GM18858 (cell line): Measurements from ENCODE around the gene PASK.
"Not testable (repeated sequence)": the region's sequence is repeated elsewhere in the genome, so short reads cannot be mapped to it uniquely, and the experiment has no call there.

Experiments used
- ATAC-seq: cut with Tn5 transposase; IDR thresholded peaks from one replicate; pipeline ENCODE4 v1.9.1; 2021; ENCODE audit not compliant: unreplicated experiment

The PASK gene

DNA sequence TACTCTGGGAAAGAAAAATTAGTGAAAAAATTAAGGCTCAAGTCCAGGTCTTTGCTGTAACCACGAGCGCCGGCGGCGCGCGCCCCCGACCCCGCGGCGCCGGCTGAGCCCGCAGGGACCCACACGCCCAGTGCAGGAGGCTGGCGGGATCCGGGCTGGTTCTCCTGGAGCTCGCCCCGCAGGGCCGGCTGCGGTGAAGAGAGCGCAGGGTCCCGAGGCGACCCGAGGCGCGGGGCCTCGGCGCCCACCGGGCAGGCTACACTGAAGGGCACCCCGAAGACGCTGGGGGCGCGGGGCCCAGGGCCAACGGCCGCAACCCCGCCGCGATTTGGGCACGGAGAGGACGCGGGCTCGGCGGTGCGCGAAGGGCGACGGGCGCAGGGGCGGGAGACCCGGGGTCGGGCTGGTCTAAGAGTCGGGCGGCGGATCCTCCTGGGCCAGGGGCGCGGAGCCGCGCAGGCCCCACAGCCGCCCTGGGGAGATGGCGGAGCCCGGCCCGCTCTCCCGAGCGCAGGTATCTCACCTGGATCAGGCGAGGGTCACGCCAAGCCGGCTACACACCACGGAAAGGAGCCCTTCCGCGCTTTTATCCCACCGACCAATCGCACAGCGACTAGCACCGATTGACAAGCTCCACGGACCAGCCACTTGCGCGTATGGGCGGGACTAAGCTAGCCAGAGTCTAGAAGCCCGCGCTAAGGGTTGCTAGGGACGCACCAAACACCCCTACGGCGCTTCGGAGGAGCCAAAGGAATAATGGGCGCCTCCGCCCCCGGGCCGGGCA, at the start of gene PASK:
Gene PASK, minus strand, starts transcription at position 582 of the 784 bp plus-strand sequence. CDS start 6,440 bp downstream, outside the sequence.
- ATAC-seq = peak; percentile 64

DNA sequence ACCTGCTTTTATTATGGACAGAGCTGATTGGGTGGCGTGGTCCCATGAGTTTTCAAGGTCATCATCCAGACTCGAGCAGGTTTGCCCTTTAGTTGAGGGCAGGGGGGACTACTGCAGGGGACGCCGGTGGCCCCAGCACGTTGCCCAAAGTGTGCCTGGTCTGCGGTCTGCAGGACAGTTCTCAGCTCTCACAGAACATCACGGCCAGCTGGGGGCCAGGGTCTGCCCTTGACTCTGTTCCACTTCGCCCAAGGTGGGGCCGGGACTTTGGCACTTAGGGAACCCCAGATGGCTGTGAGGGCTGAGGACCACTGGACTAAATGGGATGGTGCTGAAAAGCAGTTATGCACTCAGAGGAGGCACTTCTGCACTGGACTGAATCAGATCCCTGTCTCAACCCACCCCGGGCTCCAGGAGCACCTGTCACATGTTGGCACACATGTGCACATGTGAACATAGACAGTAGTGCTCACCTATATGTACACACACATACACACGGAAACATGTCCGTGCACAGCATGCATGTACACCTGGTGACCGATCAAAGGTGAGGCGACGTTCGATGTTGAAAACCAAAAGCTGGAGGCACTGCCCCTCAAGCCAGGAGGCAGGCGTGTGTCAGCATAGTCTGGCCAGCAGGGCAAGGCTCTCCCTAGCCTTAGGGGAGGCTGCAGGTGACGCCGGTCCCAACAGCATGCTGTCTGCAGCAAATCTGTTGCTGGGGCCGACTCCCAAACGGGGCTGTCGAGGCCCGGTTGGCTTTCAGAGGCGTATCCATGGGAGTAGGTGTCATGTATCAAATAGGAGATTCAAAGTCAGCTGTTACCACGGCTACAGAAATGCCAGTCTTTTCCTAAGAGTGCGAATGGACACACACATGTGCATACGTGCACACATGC, 49.4 kb upstream of the PASK start:
- no peak for ATAC-seq

DNA sequence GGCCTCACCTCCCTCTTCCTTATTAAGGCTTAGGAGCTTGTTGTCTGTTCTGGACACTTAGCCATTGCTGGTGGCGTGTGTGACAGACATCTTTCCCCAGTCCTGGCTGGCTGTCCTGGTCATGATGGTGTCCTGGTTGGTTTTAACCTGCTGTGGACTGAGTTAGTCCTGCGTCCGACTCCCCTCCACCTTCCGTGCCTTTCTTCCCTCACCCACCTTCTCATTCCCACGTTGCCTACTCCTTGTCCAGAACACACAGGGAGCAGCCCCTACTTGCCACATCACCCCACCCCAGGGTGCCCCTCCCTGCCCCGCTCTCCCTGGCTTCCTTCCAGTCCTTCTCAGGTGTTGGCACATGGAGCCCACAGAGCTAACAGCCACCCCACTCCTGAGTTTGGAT, 48.7 kb upstream of the PASK start:
- ATAC-seq = no peak

DNA sequence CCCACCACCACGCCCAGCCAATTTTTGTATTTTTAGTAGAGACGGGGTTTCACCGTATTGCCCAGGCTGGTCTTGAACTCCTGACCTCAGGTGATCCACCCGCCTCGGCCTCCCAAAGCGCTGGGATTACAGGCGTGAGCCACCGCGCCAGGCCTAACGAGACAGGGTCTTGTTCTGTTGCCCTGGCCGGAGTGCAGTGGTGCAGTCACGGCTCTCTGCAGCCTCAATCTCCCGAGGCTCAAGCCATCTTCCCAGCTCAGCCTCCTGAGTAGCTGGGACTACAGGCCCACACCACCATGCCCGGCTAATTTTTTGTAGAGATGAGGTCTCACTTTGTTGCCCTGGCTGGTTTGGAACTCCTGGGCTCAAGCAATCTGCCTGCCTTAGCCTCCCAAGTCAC, 48.0 kb upstream of the PASK start:
- ATAC-seq = not testable (repeated sequence)

DNA sequence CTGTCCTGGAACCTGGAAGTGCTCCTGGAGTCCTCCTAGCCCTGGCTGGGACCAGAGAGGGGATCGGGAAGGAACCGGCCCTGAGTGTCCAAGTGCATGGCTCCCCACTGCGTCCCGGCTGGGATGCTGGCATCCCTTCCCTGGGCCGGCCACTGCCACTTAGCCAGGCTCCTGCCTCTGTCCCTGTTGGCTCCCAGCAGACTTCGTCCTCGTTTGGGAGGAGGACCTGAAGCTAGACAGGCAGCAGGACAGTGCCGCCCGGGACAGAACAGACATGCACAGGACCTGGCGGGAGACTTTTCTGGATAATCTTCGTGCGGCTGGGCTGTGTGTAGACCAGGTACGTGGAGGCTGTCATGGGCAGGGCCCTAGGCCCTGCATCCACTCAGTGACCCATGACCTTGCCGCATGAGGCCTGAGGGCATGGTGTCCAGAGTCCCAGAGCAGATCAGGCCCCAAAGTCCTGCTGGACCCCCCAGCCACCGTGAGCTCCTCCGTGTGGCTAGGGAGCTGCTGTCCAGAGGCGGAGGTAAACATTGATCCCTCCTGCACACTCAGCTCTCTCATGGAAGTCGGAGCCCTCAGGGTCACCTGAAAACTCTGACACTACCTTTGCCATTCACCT, 46.3 kb upstream of the PASK start:
- no peak for ATAC-seq

DNA sequence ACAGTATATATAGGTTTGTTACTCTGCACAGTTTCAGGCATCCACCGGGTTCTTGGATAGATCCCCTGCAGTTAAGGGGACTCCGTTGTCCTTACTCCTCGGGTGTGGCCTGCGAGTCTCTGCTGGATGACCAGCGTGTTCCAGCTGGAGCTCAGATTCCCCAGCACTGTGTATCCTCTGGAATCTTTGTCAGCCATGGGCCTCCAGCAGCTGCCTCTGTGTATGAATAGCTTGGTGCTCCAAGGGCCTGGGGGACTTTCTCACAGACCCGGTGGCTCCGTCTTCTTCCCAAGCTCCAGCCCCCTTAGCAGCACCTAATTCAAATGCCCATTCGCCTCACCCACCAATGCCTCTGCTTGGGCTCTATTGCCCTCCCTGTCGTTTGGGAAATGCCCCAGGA, 45.5 kb upstream of the PASK start:
- no peak for ATAC-seq

DNA sequence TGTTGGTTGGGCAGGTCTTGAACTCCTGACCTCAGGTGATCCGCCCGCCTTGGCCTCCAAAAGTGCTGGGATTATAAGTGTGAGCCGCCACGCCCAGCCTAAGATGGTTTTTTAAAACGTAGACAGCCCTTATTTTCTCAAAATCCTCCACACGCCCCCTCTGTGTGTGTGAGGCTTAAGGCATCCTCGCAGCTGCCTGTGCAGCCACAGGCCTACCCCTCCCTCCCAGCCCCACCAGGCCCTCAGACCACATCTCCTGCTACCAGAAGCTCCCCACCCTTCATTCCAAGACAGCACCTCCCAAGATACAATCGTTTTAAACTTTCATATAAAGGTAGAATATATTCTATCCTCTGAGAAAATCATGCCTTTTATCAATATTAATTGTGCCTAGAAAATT, 44.0 kb upstream of the PASK start:
- ATAC-seq = no peak

DNA sequence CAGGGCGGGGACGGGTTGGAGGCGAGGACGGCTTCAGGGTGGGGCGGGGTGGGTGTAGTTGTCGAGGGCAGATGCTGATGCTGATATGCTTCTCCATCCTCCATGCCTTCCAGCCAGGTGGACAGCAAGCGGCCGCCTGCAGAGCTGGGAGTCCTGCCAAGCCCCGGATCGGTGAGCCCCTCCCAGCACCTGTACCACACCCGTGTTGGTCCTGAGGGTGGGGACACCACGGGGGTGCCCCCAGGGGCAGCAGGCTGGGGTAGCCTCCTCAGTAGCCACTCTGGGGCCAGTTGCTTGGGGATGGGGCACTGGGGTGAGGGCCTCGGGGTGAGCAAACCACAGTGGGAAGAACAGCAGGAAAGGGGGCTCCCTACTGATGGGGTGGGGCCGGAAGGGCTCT, 41.8 kb upstream of the PASK start:
- ATAC-seq = no peak

DNA sequence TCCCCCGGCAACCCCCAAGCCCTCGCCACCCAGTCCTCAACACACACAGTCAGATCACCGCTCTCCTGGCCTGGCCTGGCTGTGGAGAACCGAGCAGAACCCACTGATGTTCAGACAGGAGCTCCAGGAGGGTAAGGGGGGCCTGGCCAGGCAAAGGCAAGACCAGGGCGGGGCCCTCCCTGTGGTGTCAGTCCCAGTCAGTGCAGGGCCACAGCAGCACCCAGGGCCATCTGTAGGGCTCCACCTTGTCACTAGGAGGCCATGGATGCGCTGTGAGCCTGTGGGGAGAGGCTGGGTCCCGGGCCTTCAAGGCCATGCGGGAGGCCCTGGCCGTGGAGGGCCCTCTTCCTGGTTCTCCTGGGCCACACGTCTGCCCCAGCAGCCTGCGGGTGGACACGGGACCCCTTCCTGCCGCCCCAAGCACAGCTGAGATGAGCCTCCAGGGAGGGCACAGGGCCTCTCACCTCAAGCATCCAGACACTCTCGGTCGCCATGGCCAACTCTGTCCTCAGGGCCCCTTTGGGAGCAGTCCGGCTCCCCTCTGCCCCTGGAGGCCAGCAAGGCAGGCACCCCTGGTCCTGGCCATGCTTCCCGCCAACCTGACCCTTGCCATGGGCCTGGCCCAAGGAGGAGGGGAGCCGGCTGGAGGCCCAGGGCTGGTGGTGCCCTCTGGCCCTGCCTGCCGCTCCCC, 41.2 kb upstream of the PASK start:
- no peak for ATAC-seq

DNA sequence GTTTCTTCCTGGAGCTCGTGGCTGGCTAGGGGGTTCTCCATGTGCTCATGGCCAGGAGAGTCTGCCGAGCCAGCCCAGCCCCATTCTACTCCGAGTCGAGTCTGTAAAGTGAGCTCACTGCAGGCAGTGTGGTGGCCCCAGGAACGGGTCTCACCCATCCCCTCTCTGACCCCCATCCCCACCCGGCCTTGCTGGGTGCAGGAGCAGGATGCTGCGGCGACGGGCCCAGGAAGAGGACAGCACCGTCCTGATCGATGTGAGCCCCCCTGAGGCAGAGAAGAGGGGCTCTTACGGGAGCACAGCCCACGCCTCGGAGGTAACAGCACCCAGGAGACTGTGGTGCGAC, 40.6 kb upstream of the PASK start:
- no peak for ATAC-seq

DNA sequence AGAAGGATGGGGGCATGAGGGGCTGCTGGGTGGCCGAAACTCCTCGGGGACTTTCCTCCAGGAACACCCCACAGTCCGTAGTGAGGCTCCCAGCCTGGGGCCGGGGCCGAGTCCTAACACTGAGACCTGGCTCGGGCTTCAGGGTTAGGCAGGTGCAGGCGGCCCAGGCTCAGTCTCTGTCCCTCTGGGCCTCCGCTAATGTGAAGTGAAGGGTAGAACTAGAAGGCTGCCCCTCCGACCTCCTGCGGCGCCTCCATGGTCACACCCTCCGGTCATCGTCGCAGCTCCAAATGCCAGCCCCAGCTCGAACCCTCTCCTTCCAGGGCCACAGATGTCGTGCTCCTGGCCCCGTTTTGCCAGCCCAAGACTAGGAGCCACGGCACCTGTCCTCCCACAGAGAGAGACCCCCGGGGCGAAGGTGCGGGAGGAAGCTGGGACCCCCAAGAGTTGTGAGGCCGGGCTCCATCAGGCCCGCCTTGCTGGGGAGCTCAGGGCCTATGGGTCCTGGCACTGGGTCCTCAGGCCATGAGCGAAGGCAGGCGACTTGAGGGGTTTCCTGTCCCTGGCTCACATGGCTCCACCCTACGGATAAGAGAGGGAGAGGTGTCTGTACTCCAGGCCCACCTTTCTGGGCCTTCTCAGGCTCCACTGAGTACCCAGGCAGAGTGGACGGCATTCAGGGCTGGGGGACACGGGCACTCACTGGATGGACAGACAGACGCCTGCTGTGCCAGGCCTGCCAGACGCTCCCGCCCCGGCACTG, 40.0 kb upstream of the PASK start:
- no peak for ATAC-seq

DNA sequence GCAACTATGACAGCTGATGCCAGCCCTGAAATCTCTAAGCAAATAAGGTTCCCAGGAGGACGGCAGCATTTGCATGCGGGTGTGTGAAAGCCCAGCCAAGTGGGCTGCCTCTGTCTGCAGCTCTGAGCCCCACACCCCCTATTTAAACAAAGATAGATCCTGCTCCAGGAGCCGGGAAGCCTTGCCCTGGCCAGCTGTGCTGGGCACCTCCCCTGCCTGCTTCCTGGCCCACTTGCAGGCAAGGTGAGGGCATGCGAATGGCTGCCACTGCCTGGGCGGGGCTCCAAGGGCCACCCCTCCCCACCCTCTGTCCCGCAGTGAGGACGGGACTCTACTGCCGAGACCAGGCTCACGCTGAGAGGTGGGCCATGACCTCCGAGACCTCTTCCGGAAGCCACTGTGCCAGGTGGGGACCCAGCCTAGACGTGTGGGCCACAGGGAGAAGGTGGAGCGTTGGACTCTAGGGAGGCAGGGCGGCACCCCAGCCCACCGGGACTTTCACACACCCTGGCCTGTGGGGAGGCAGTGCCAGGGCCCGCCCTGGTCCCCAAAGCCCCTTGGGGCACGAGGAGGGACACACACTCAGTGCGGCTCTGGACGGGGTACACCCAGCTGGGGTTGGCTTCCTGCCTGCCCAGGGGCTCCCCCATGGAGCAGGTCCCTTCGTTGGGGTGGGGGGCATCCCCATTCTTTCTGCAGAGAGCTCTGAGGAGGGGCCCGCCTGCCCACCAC, 39.3 kb upstream of the PASK start, which contains the start of gene ANO7:
Gene ANO7, plus strand, starts transcription at position 317 of the 732 bp plus-strand sequence. CDS start 1,387 bp downstream, outside the sequence.
- no peak for ATAC-seq

DNA sequence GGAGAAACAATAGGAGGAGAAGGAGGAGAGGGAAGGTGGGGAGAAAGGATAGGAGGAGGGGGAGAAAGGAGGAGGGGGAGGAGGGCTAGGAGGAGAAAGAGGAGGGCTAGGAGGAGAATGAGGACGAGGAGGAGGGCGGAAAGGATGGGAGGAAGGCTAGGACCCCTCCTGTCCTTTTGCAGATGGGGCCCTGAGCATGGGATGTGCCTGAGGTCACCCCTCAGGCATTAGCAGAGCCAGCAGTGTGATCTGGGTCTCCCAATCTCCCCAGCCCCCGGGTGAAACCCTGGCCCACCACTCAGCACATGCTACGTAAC, 38.6 kb upstream of the PASK start:
- no peak for ATAC-seq

DNA sequence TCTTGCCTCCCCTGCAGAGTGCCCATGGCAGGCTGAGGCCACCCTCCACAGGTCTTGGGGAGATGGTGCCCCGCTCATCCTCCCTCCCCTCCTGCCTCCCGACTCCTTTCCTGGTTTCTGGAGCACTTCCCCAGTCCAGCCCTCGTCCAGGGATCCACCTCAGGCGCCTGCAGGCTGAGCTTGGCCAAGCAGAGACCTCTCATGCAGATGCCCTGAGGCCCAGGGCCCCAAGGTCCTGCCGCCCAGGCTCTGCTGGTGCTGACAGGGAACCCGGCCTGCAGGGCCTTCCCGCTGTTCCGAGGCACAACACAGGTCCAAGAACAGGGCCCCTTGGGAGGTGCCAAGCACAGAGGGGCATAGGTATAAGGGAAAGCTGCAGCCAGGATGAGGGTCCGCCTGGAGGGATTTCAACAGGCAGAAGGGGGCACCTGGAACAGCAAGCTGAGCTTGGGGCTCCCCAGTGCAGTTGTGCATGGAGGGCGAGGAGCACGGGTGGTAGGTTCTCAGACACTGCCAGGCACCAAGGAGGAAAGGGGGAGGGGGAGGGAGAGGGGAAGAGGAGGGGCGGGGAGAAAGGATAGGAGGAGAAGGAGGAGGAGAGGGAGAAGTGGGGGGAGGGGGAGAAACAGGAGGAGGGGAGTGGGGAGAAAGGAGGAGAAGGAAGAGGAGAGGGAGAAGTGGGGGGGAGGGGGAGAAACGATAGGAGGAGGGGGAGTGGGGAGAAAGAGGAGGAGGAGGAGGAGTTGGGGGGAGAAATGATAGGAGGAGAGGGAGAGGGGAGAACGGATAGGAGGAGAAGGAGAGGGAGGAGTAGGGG, 38.0 kb upstream of the PASK start:
- ATAC-seq = no peak

DNA sequence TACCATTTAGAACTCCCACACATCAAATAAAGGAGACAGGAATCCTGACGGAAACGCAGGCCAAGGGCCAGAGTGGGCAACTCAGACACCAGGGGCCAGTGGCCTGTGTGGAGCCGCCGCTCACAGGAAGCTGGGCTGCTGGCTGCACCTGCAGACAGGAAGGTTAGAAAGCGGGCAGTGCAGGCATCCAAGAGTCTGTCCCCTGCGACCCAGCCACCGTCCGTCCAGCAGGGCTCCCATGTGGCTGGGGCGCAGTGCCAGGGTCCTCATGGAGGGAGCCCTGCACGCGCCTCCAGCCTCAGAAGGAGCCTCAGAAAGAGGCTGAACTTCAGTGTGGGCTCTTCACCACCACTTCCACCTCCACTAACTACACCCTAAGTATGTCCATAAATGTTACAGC, 36.7 kb upstream of the PASK start:
- ATAC-seq = no peak

DNA sequence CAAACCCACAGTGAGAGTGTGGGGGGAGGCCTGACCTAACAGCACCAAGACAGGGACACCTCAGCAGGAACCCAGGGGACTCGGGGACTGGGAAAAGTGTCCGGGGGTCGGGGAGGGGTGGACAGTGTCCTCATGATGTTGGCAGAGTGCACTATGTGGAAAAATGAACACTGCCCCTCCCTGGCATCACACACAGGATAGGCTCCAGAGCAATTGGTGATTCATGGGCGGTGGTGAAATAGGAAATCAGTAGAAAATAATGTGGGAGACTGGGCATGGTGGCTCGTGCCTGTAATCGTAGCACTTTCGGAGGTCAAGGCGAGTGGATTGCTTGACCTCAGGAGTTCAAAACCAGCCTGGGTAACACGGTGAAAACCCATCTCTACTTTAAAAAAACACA, 35.6 kb upstream of the PASK start:
- no peak for ATAC-seq

DNA sequence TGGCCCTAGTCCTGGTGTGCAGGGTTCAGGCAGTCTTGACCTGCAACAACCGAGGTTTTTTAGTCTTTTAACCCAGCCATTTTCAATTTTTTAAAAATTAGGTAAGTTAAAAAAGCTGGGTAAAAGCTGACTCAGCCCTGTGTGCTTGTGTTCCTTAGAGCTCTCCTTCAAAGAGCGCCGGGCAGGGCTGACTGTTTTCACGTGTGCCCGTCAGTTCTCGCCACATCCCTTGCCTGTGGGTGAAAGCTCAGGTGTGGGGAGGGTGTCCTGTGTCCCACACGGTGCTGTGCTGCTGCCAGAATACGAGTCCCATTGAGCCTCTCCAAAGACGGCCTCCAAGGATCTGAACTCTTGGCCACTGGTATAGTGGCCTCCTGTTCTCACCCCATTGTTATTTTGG, 33.9 kb upstream of the PASK start:
- ATAC-seq = no peak

DNA sequence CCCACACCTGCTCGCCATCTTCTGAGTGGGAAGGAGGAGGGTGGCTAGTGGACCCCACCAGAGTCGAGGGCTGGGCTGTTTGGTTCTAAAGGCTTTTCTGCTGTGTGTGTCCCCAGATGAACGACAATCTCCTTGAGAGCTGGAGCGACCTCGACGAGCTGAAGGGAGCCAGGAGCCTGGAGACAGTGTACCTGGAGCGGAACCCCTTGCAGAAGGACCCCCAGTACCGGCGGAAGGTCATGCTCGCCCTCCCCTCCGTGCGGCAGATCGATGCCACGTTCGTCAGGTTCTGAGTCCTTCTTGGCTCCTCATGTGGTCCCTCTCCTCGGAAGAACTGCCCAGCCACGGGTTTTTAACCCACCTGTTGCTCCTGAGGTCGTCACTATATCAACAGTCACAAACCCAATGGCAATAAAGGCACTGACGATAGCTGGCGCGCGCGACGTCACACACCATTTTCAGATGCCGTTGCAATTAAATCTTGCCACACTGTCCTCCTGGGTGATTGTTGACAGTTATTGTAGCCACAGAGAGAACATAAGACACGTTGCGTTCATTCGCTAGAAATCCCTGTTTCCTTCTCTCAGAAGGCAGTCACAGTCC, 33.4 kb upstream of the PASK start:
- no peak for ATAC-seq

DNA sequence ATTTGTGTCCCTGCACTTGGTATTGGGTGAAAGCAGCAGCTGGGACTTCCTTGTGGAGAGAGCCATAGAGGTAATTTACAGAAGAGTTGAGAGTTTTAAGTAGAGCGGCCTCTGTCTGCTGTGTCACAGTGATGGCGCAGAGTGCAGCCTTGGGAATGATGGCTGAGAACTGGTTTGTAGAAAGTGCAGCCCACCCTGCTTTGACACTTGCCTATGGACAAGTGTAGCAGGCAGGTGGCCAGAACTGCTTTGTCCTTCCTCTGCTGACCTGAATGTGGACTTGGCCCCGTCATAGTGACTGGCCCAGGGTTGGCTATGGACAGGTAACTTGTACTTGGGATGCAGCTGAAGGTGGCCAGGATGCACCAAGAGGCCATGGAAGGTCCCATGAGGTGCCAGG, 32.9 kb upstream of the PASK start:
- no peak for ATAC-seq
